PC-9 (cell line): ENCODE measurements around the gene CD1C.

Source experiments
- CTCF ChIP-seq: fragments of 200-600 bp; sonication (generic); conservative IDR thresholded peaks from 2 replicates; pipeline ENCODE4 v1.6.1; 2017; ENCODE audit warnings: mixed run types, antibody characterized with exemption, mild to moderate bottlenecking, moderate library complexity
- EZH2 ChIP-seq: fragments of 200-600 bp; sonication (generic); IDR thresholded peaks from 2 replicates; pipeline ENCODE4 v1.8.0; 2017; ENCODE audit warnings: antibody characterized with exemption, low read depth

DNA sequence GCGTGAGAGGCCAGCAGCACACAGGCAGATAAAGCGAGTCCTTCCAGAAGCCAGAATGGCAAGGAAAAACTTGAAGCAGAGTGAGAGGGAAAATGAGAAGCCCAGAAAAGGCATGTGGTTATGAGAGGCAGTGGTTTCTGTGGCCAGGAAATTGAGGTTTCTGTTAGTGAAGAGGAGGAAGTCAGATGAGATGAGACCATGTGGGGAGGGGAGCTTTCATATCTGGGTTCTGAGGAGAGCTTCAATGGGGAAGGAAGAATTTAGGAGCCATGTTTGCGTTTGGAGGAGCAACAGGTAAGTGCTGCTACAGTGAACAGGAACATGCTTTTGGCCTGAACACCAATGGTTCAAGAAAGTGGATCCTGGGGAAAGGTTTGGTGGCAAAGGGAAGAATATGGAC lies 41.6 kb upstream of the CD1C start:
- TF ChIP-seq CTCF (no peak), EZH2 (no peak)
